Nephron (organoid): Measurements from ENCODE around the gene SMTNL1.

Experiments
- H3K27ac Mint-ChIP-seq, 3 experiments: 2 replicates each; pipeline ENCODE4 v1.8.0; 2020; ENCODE audit warnings: mixed read lengths in 3 of 3, mild to moderate bottlenecking in 2 of 3, moderate library complexity in 1 of 3
- H3K27me3 Mint-ChIP-seq: 2 replicates; pipeline ENCODE4 v1.8.0; 2021; ENCODE audit warnings: low read depth, mild to moderate bottlenecking, moderate library complexity, mixed read lengths
- H3K36me3 Mint-ChIP-seq: 2 replicates; pipeline ENCODE4 v1.8.0; 2020; ENCODE audit warnings: low read depth, mixed read lengths
- H3K4me1 Mint-ChIP-seq: 2 replicates; pipeline ENCODE4 v1.8.0; 2020; ENCODE audit warnings: mixed read lengths
- H3K4me3 Mint-ChIP-seq, 3 experiments: 2 replicates each; pipeline ENCODE4 v1.8.0; 2020; ENCODE audit warnings: mild to moderate bottlenecking in 3 of 3, mixed read lengths in 3 of 3, moderate library complexity in 2 of 3
- H3K9me3 Mint-ChIP-seq: 2 replicates; pipeline ENCODE4 v1.8.0; 2020; ENCODE audit warnings: mixed read lengths
- CTCF ChIP-seq, 3 experiments: fragments of 200-600 bp; sonication (generic); IDR thresholded peaks; one replicate each; pipeline ENCODE4 v1.5.0; 2021; ENCODE audit warnings: antibody characterized with exemption in 3 of 3; ENCODE audit not compliant: unreplicated experiment in 3 of 3

SMTNL1 gene, protein sequence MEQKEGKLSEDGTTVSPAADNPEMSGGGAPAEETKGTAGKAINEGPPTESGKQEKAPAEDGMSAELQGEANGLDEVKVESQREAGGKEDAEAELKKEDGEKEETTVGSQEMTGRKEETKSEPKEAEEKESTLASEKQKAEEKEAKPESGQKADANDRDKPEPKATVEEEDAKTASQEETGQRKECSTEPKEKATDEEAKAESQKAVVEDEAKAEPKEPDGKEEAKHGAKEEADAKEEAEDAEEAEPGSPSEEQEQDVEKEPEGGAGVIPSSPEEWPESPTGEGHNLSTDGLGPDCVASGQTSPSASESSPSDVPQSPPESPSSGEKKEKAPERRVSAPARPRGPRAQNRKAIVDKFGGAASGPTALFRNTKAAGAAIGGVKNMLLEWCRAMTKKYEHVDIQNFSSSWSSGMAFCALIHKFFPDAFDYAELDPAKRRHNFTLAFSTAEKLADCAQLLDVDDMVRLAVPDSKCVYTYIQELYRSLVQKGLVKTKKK

GRCh38 chr11:57536947-57537619 lies at the start of gene SMTNL1:
Gene SMTNL1 (plus strand): TSS chr11:57537595. CDS start chr11:57542643, 5,048 bp downstream.
- TF ChIP-seq CTCF (IDR thresholded peaks at IDR 0.05; ENCODE audit: unreplicated experiment in 3 of 3), result no peak
- Mint-ChIP-seq H3K27ac (peak within 1 kb of the TSS; percentile 73 to 94 (median 85)), H3K4me1 (peaks cover 35% of the 10 kb centered on the region), H3K36me3 (no peaks in the 10 kb centered on the region), H3K27me3 (peaks cover 3% of the 10 kb centered on the region), H3K4me3 (peak within 1 kb of the TSS in 2 of 3 experiments; percentile 4 to 39), H3K9me3 (no peaks in the 10 kb centered on the region)

DNA sequence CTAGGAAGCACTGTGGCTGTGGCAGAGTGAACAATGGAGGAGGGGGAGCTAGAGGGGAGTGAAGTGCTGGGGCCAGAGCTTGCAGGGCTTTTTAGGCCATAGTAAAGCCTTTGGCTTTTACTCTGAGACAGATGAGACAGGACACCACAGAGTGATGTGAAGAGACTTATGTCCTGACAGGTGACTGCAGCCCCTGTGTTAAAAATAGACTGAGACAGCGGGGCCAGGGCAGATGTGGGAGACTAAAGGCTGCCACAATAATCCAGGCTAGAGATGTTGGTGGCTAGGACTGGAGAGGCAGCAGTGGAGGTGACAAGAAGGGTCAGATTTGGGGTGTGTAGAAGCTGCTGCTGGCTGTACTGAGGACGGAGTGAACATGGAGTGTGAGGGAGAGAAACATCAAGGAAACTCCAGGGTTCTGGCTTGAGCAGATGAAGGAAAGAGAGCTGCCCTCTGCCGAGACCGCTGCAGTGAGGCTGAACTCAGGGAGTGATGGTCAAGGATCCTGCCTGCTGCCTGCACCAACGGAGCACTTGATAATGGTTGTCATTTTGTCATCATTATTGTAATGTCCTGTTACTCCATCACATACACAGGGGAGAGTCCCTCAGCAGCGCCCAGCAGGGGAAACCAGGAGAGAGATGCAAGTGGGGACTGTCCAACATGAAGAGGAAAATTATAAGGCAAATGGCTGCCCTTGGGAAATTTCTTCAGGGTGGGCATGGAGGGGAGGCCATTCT lies 49.3 kb upstream of the SMTNL1 start:
- no peak overlapping the region for H3K4me3 Mint-ChIP-seq
- H3K4me1 Mint-ChIP-seq, result peaks cover 24% of the 10 kb centered on the region
- H3K27me3 Mint-ChIP-seq, result peaks cover 9% of the 10 kb centered on the region
- no peak for TF ChIP-seq CTCF (IDR thresholded peaks at IDR 0.05; ENCODE audit: unreplicated experiment in 3 of 3)
- H3K27ac Mint-ChIP-seq, result peak overlapping the region; percentile 20 to 73 (median 59)
- H3K9me3 Mint-ChIP-seq, result no peaks in the 10 kb centered on the region
- H3K36me3 Mint-ChIP-seq, result no peaks in the 10 kb centered on the region

DNA sequence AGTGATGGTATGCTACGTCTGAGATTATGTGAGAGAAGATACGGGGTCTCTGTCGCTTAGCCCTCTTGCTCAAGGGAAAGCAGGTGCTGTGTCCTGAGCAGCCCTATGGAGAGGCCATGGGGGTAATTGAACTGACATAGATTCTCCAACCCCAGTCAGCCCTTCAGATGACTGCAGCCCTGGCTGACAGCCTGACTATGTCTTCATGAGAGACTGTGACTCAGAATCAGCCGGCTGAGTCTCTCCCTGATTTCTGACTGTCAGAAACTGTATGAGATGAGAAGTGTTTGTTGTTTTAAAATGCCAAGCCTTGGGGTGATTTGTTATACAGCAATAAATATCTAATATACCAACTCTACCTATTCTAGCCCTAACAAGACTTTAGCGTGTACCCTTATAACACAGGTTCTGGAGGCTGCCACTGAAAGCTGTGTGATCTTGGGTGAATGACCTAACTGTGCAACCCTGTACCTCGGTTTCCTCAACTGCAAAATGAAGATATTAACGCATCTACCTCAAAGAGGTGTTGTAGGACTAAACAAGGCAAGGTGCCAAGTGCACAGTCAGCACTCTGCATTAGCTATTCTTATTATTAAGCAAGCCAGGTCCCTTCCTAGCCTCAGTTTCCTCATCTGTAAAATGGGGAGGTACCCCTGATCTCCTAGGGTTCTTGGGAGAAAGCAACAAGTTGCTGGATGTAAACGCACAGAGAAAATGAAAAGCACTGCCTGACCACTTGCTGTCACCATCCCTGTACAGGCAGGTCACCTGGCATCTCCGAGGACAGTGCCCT lies 46.7 kb upstream of the SMTNL1 start:
- Mint-ChIP-seq H3K27me3 (no peaks in the 10 kb centered on the region), H3K27ac (no peak overlapping the region), H3K4me3 (no peak overlapping the region), H3K36me3 (no peaks in the 10 kb centered on the region), H3K4me1 (peaks cover 31% of the 10 kb centered on the region), H3K9me3 (no peaks in the 10 kb centered on the region)
- TF ChIP-seq CTCF (IDR thresholded peaks at IDR 0.05; ENCODE audit: unreplicated experiment in 3 of 3), result no peak

DNA sequence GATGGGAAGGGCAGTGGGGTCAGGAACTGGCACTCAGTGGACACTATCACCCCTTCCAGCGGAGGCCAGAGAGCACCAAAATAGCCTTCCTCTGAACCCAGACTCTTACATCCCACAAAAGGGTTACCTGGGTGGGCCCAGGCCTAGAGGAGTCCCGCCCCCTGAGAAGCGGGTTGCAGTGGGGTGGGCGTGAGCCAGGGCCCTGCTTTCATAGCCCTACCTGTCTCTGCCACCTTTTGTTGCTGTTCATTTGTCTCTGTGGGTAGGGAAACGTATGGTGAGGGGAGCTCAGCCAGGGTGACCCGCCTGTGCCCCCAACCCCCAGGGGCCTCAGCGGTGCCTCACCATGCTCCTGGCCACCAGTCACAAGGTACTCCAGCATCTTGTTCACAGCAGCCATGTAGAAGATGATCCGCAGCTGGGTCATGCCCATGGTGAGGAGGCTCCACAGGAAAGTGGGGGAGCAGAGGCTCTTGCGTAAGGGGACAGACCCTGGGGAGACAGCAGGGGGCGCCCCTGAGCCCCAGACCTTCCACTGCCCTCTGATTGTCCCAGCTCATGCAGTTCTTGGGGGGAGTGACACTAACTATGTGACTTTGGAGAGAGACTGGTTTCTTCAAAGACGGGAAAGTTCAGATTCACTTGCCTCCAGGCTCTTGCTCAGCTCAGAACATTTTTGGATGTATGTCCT lies 45.9 kb upstream of the SMTNL1 start:
- H3K9me3 Mint-ChIP-seq, result no peaks in the 10 kb centered on the region
- no peak overlapping the region for H3K4me3 Mint-ChIP-seq
- no peak overlapping the region for H3K27ac Mint-ChIP-seq
- no peaks in the 10 kb centered on the region for H3K27me3 Mint-ChIP-seq
- H3K4me1 Mint-ChIP-seq, result peaks cover 31% of the 10 kb centered on the region
- H3K36me3 Mint-ChIP-seq, result no peaks in the 10 kb centered on the region
- peak; percentile 20 to 33 (median 30) for TF ChIP-seq CTCF (IDR thresholded peaks at IDR 0.05; ENCODE audit: unreplicated experiment in 3 of 3)
